NT2/D1 (cell line): ENCODE data around the gene UPK3A.
"Not testable (repeated sequence)": the region's sequence is repeated elsewhere in the genome, so short reads cannot be mapped to it uniquely, and the experiment has no call there.

Source experiments
- DNase-seq: peaks from one replicate; pipeline ENCODE4 v3.0.0-alpha.2; 2011; ENCODE audit warnings: low read depth, low spot score
- H3K27me3 ChIP-seq: 2 replicates; pipeline ENCODE4 v1.6.0; 2011; ENCODE audit warnings: mild to moderate bottlenecking; ENCODE audit not compliant: insufficient read length, insufficient read depth
- H3K36me3 ChIP-seq: 2 replicates; pipeline ENCODE4 v1.6.1; 2011; ENCODE audit warnings: mild to moderate bottlenecking, low read length, mixed read lengths; ENCODE audit not compliant: insufficient read depth, insufficient read length
- H3K4me1 ChIP-seq: 2 replicates; pipeline ENCODE4 v1.5.1; 2011; ENCODE audit not compliant: insufficient read depth, insufficient read length
- H3K4me3 ChIP-seq: 2 replicates; pipeline ENCODE4 v1.5.1; 2011; ENCODE audit warnings: low read depth; ENCODE audit not compliant: insufficient read length
- H3K9ac ChIP-seq: 2 replicates; pipeline ENCODE4 v1.6.0; 2011; ENCODE audit warnings: low read depth; ENCODE audit not compliant: insufficient read length
- H3K9me3 ChIP-seq: 2 replicates; pipeline ENCODE4 v1.5.1; 2011; ENCODE audit warnings: mild to moderate bottlenecking, low read length; ENCODE audit not compliant: insufficient read depth
- SUZ12 ChIP-seq: IDR thresholded peaks from 2 replicates; pipeline ENCODE4 v1.6.1; 2011; ENCODE audit not compliant: insufficient read length, insufficient read depth; ENCODE audit errors: extremely low read depth
- YY1 ChIP-seq: IDR thresholded peaks from 2 replicates; pipeline ENCODE4 v1.6.1; 2011; ENCODE audit not compliant: insufficient read length, insufficient read depth
- ZNF274 ChIP-seq: IDR thresholded peaks from 2 replicates; pipeline ENCODE4 v1.6.1; 2011; ENCODE audit warnings: mild to moderate bottlenecking, low read depth, low read length

Gene UPK3A

GRCh38 chr22:45291061-45291930, 6.5 kb downstream of the UPK3A start:
- no peak overlapping the region for H3K9ac ChIP-seq
- peaks cover 6% of the 10 kb centered on the region for H3K27me3 ChIP-seq
- no peak for DNase-seq
- peaks cover 25% of the 10 kb centered on the region for H3K4me1 ChIP-seq
- H3K4me3 ChIP-seq: no peak overlapping the region
- no peaks in the 10 kb centered on the region for H3K36me3 ChIP-seq
- H3K9me3 ChIP-seq: no peaks in the 10 kb centered on the region
- TF ChIP-seq SUZ12: no peak
- TF ChIP-seq YY1: no peak
- TF ChIP-seq ZNF274: no peak

GRCh38 chr22:45291931-45292290, 7.2 kb downstream of the UPK3A start:
- no peaks in the 10 kb centered on the region for H3K36me3 ChIP-seq
- TF ChIP-seq ZNF274 (no peak), SUZ12 (no peak), YY1 (no peak)
- no peaks in the 10 kb centered on the region for H3K9me3 ChIP-seq
- DNase-seq: no peak
- no peak overlapping the region for H3K4me3 ChIP-seq
- no peak overlapping the region for H3K9ac ChIP-seq
- H3K27me3 ChIP-seq: peaks cover 6% of the 10 kb centered on the region
- peaks cover 25% of the 10 kb centered on the region for H3K4me1 ChIP-seq

DNA sequence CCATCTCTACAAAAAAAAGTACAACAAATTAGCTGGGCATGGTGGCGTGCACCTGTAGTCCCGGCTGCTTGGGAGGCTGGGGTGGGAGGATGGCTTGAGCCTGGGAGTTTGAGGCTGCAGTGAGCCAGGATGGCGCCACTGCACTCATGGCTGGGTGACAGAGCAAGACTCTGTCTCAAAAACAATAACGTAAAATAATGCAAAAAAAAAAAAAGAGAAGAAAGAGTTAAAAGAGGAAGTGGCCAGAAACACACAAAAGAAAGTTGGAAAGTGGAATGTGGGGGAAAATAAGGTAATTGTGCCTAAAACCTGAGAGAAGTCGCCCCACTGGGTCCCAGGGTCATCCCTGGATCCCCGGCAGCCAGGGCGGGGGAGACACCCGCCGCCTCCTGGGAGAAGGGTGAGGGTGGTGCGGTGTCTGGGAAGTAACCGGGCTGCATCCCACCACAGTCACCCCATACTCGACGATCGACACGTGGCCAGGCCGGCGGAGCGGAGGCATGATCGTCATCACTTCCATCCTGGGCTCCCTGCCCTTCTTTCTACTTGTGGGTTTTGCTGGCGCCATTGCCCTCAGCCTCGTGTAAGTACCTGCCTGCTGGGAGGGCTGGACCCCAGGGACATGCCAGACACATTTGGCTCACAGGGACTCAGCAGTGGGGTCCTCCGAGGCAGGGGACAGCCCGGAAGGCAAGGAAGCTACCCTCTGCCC, 8.1 kb downstream of the UPK3A start:
- Histone ChIP-seq H3K9ac (no peak overlapping the region), H3K36me3 (no peaks in the 10 kb centered on the region), H3K27me3 (peaks cover 6% of the 10 kb centered on the region), H3K9me3 (no peaks in the 10 kb centered on the region), H3K4me3 (no peak overlapping the region), H3K4me1 (peaks cover 26% of the 10 kb centered on the region)
- DNase-seq: no peak
- TF ChIP-seq YY1: no peak
- no peak for TF ChIP-seq ZNF274
- TF ChIP-seq SUZ12: no peak

DNA sequence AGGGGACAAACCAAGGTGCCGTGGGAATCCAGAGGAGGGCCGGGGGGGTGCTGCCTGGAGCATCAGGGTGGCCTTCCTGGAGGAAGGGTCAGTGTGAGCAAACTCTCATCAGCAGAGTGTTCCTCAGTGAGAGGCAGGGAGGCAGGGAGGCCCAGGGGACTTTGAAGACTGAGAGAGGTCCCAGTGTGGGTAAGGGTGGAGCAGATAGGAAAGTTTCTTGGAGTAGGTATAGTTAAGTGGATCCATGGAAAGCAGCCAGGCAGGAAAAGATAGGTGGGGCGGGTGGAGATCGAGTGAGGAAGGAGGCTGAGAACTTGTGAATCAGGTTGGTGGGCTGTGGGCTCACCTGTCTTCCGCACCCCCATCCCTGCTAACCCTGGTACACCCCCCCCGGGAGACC, 9.3 kb downstream of the UPK3A start:
- Histone ChIP-seq H3K9ac (no peak overlapping the region), H3K4me1 (peaks cover 24% of the 10 kb centered on the region), H3K27me3 (peaks cover 6% of the 10 kb centered on the region), H3K4me3 (no peak overlapping the region), H3K9me3 (no peaks in the 10 kb centered on the region), H3K36me3 (no peaks in the 10 kb centered on the region)
- DNase-seq: no peak
- no peak for TF ChIP-seq SUZ12
- no peak for TF ChIP-seq YY1
- no peak for TF ChIP-seq ZNF274

GRCh38 chr22:45295004-45295403, 10.3 kb downstream of the UPK3A start:
- not testable (repeated sequence) for H3K27me3 ChIP-seq, DNase-seq, H3K9ac ChIP-seq, H3K36me3 ChIP-seq, H3K9me3 ChIP-seq, H3K4me3 ChIP-seq
- H3K4me1 ChIP-seq: peaks cover 26% of the 10 kb centered on the region

DNA sequence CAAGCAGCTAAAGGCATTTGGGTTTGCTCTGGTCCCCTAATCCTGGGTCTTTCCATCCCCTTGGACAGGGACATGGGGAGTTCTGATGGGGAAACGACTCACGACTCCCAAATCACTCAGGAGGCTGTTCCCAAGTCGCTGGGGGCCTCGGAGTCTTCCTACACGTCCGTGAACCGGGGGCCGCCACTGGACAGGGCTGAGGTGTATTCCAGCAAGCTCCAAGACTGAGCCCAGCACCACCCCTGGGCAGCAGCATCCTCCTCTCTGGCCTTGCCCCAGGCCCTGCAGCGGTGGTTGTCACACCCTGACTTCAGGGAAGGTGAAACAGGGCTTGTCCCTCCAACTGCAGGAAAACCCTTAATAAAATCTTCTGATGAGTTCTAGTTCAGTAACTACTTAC, 10.7 kb downstream of the UPK3A start:
- Histone ChIP-seq H3K9ac (no peak overlapping the region), H3K4me1 (peaks cover 21% of the 10 kb centered on the region), H3K36me3 (no peaks in the 10 kb centered on the region), H3K4me3 (no peak overlapping the region), H3K27me3 (peaks cover 3% of the 10 kb centered on the region), H3K9me3 (no peaks in the 10 kb centered on the region)
- no peak for DNase-seq
- TF ChIP-seq SUZ12 (no peak), YY1 (no peak), ZNF274 (no peak)

DNA sequence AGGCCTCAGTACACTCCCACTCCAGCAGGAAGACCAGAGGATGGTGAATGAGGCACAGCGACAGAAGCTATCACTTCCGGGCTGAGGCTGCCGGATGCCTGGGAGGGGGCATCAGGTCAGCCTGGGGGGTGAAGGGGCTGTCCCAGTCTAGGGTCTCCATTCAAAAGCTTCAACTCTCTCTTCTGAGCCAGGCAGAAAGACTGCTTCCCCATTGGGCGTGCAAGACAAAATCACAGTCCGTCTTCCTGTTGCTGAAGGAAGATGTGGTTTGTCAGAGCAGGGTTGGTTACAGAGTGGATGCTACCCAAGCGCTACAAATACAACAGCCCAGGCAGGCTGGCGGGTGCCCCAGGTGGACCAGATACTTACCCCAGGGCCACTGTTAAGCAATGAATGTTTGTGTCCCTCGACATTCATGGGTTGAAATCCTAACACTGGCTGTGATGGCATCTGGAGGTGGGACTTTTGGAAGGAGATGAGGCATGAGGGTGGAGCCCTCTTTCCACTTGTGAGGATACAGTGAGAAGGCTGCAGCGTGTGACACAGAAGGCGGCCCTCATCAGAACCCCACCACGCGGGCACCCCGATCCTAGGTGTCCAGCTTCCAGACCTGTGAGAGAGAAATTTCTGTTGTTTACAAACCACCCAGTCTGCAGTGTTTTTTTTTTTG, 12.0 kb downstream of the UPK3A start:
- H3K9me3 ChIP-seq: no peaks in the 10 kb centered on the region
- no peaks in the 10 kb centered on the region for H3K36me3 ChIP-seq
- no peak for TF ChIP-seq ZNF274
- TF ChIP-seq YY1: no peak
- no peak for TF ChIP-seq SUZ12
- peaks cover 12% of the 10 kb centered on the region for H3K4me1 ChIP-seq
- no peak for DNase-seq
- no peaks in the 10 kb centered on the region for H3K27me3 ChIP-seq
- no peak overlapping the region for H3K9ac ChIP-seq
- no peak overlapping the region for H3K4me3 ChIP-seq
